ENCODE results near the gene CHN2. TPM values are rescaled to one million over a fixed set of nuclear protein-coding genes. Genes with fewer than 3 reads are reported as not detected.

Gene CHN2
- total RNA-seq, 1 experiment from 2014 or later = not detected

GRCh38 chr7:29394321-29394720 lies 199.7 kb downstream of the CHN2 start:
- no peak for DNase-seq (ENCODE audit: low read depth)

GRCh38 chr7:29396563-29396962 lies 202.0 kb downstream of the CHN2 start:
- no peak for DNase-seq (ENCODE audit: low read depth)

- no peak for DNase-seq (ENCODE audit: low read depth)
These were observed 202.8 kb downstream of the CHN2 start for GRCh38 chr7:29397398-29397797.

GRCh38 chr7:29398011-29398410 lies 203.4 kb downstream of the CHN2 start:
- no peak for DNase-seq (ENCODE audit: low read depth)

- DNase-seq (ENCODE audit: low read depth) = no peak
These were observed 205.9 kb downstream of the CHN2 start for GRCh38 chr7:29400437-29400836.

GRCh38 chr7:29401769-29402168 lies 207.2 kb downstream of the CHN2 start:
- no peak for DNase-seq (ENCODE audit: low read depth)

GRCh38 chr7:29405891-29406290 lies 211.3 kb downstream of the CHN2 start:
- DNase-seq (ENCODE audit: low read depth) = no peak

- no peak for DNase-seq (ENCODE audit: low read depth)
These were observed 211.8 kb downstream of the CHN2 start for GRCh38 chr7:29406366-29406765.

- peak; percentile 86 for DNase-seq (ENCODE audit: low read depth)
These were observed 214.3 kb downstream of the CHN2 start for GRCh38 chr7:29408841-29409243.

GRCh38 chr7:29410996-29411395 lies 216.4 kb downstream of the CHN2 start:
- DNase-seq (ENCODE audit: low read depth) = no peak

GRCh38 chr7:29412912-29413311 lies 218.3 kb downstream of the CHN2 start:
- no peak for DNase-seq (ENCODE audit: low read depth)

- DNase-seq (ENCODE audit: low read depth) = no peak
These were observed 219.1 kb downstream of the CHN2 start for GRCh38 chr7:29413626-29414136.

- no peak for DNase-seq (ENCODE audit: low read depth)
These were observed 219.6 kb downstream of the CHN2 start for GRCh38 chr7:29414216-29414615.

GRCh38 chr7:29415215-29415614 lies 220.6 kb downstream of the CHN2 start:
- DNase-seq (ENCODE audit: low read depth) = no peak

GRCh38 chr7:29416276-29416937 lies 221.8 kb downstream of the CHN2 start:
- no peak for DNase-seq (ENCODE audit: low read depth)

- no peak for DNase-seq (ENCODE audit: low read depth)
These were observed 222.3 kb downstream of the CHN2 start for GRCh38 chr7:29416938-29417305.

- DNase-seq (ENCODE audit: low read depth) = no peak
These were observed 223.5 kb downstream of the CHN2 start for GRCh38 chr7:29418056-29418455.

- no peak for DNase-seq (ENCODE audit: low read depth)
These were observed 224.1 kb downstream of the CHN2 start for GRCh38 chr7:29418651-29419050.

GRCh38 chr7:29420011-29420410 lies 225.4 kb downstream of the CHN2 start:
- DNase-seq (ENCODE audit: low read depth) = no peak

- DNase-seq (ENCODE audit: low read depth) = no peak
These were observed 226.7 kb downstream of the CHN2 start for GRCh38 chr7:29421010-29421956.

GRCh38 chr7:29422829-29423228 lies 228.3 kb downstream of the CHN2 start:
- no peak for DNase-seq (ENCODE audit: low read depth)

GRCh38 chr7:29424295-29424983 lies 229.9 kb downstream of the CHN2 start:
- no peak for DNase-seq (ENCODE audit: low read depth)
